Neural progenitor cell (in vitro differentiated cells): ENCODE data around the gene GPR42.

Source experiments
- CTCF ChIP-seq: fragments of 200-600 bp; sonication (generic); IDR thresholded peaks from 2 replicates; pipeline ENCODE4 v1.5.1; 2017; ENCODE audit warnings: antibody characterized with exemption, mild to moderate bottlenecking
- EZH2 ChIP-seq: fragments of 200-600 bp; sonication (generic); IDR thresholded peaks from 2 replicates; pipeline ENCODE4 v1.6.1; 2017; ENCODE audit warnings: antibody characterized with exemption, mild to moderate bottlenecking, moderate library complexity

GRCh38 chr19:35321291-35321690, 49.6 kb upstream of the GPR42 start:
- TF ChIP-seq CTCF = no peak
- TF ChIP-seq EZH2 = no peak
